ENCODE measurements around the gene MSI2.

The MSI2 gene

DNA sequence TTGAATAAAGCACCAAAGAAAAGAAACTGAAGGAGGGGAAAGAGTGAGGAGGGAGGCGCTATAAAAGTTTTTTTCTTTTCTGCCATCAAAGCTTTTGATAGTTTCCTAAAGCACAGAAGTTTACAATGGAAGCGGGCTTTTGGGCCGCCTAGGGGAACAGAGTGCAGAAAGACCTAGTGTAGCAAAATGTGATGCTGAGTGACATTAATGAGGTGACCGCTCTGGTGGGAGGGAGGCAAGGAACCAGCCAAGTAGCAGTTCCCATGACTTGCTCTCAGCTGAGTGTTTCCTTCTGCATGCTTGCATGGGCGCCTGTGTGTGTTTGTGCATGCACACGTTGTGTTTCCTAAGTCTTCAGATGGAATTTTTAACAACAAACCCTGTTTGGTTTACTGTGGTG is 15.5 kb downstream of the MSI2 start:
- DNase-seq (ENCODE audit: low read depth), result no peak

DNA sequence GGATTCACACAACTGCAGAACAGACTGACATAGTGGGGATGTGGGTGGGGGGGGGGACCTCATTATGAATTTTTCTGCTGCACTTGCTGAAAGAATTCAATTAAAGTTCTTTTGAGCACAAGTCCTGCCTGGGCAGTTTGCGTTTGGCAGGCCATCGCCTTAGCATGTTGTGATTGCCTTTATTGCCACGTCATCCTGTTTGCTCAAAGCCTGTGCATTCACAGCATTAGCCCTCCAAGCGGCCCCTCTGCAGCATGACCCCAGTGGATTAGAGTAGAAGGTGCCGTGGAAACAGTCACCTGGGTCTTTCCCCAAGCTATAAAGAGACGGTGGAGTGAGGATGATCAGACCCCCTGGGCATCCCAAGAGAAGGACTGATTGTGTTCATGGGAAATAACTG is 17.2 kb downstream of the MSI2 start:
- DNase-seq (ENCODE audit: low read depth), result no peak

DNA sequence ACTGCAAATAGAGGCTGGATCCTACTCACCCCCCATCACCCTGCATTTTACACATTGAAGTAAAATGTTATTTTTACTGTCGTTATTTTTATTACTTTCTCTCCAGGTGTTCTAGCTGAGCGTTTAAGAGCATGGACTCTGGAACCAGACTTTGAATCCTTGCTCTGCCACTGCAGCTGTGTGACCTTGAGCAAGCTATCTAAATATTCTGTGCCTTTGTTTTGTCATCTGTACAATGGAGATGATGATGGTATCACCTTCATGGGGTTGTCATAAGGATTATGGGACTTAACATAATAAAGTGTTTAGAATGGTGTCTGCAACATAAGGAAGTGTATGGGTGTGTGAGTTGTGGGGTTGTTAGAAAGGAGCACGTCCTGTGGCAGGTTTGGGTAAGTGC is 17.8 kb downstream of the MSI2 start:
- DNase-seq (ENCODE audit: low read depth), result no peak

DNA sequence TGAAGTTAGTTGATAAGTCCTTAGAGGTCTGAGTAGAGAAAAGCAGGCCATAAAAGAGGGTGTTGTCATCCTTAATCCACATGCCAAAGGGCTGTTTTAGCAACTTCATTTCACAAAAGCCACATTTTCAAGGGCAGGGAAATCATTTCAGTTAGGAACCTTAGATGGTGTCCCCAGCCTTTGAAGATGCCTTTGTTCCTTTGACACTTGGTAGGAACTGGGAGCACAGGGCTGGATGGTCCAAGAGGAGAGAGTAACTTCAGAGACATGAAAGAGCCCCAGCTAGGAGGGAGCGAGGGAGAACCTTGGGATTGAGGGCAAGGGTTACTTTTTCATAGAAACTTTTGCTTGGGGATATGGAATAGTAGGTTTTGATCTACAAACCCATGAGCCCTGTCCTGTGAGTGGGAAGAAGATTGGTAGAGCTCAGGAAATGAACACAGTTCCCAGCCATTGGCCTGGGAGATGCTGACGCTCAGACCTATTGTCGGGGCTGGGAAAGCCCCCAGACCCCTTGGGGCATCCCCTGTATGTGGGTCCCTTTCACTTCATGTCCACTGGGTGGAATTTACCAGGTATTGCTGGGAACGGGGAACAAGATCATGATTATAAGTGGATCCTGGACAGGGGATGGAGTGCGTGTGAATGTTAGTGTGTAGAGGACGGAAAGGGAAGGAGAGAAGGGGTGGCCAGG is 18.9 kb downstream of the MSI2 start:
- no peak for DNase-seq (ENCODE audit: low read depth)

DNA sequence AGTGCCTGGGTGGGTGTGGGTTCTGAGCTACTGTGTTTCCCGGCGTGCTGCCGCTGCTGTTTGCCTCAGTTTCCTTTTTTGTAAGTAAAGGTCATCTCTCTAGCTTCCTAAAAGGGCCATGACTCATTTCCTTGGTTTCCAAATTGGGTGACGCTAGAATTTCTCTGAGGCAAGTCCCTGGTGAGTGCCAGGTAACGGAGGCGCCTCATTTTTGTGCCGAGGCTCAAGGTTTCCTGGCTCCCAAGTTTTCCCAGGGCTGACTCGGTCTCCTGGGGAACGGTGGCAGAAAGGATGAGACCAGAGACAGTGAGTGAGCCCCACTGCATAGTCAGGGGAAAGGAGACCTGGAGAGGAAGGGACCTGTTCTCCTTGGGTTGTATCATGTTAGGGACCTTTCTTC is 20.3 kb downstream of the MSI2 start:
- no peak for DNase-seq (ENCODE audit: low read depth)

DNA sequence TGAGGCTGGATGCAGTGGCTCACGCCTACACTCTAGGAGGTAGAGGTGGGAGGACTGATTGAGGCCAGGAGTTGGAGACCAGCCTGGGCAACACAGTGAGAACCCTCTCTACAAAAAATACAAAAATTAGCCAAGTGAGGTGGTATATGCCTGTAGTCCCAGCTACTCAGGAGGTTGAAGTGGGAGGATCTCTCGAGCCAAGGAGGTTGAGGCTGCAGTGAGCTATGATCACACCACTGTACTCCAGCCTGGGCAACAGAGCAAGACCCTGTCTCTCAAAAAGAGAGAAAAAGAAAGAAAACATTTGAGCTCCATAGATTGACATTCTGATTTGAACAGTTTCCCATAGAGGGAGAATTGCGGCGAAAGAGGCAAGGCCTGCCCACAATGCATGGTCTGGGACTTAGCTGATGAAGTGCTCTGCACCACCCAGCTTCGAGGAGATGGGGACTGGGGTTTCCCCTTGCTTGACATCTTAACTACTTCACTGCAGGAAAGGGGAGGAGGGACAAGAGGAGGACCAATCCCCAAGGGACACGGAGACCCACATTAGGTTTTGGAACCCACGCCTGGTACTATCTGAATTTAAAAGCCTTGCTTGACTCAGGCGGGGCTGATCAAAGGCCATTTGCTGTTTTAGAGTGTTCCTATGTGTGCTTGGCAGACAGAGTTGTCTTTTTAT is 21.7 kb downstream of the MSI2 start:
- DNase-seq (ENCODE audit: low read depth), result no peak

DNA sequence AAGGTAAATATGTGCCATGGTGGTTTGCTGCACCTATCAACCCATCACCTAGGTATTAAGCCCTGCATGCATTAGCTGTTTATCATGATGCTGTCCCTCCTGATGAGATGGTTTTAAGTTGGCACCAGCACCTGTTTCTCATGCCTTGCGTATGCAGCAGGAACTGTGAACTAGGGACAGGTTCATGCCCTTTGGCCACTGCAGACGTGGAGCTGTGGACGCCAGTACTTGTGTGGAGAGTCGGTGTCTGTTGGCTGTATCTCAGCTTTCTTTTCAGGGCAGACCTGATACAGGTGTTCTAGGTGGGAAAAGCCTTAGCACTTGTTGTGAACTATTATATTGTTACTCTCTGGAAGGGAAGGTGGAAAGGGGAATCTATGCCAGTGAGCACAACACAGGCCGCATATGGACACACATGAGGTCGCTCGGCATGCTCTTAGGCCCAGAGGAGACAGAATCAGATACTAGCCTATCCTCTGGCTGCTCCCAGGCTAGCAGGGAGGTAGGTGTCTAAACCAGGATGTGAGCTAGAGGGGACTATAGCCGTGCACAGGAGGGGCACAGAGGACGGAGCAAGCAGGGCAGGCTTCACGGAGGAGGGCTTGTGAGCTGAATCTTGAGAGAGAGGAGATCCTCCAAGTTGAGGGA is 22.5 kb downstream of the MSI2 start:
- DNase-seq (ENCODE audit: low read depth), result no peak

DNA sequence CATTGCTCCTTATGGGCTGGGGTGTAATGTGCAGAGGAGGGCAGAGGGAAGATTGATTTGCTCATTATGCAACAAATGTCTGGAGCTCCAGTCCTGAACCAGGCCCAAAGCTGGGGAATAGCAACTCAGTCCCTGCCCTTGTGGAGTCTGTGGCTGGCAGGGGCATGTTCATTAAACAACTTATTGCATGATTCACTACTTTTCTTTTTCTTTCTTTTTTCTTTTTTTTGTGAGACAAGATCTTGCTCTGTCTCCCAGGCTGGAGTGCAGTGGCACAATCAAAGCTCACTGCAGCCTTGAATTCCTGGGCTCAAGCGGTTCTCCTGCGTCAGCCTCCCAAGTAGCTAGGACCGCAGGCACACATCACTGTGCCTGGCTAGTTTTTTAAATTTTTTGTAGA is 23.1 kb downstream of the MSI2 start:
- DNase-seq (ENCODE audit: low read depth), result no peak

DNA sequence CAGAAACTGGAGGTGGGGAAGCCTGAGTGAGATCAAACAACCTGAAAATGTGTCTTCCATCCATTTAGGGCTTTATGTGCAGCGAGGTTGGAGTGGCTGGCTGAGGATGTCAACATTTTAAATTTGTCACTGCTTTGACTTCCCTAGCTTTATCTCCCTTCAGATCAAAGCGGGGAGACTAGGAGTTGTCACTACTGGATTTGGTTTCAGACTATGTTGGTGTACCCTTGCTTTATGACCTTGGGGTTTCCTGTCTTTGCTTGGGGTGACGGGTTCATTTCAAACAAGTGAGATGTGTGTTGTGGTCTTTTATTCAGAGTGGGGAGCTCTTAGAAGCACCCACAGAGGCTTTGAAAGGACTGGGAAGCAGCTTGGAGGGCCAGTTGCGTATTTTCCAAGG is 25.6 kb downstream of the MSI2 start:
- DNase-seq (ENCODE audit: low read depth), result no peak

DNA sequence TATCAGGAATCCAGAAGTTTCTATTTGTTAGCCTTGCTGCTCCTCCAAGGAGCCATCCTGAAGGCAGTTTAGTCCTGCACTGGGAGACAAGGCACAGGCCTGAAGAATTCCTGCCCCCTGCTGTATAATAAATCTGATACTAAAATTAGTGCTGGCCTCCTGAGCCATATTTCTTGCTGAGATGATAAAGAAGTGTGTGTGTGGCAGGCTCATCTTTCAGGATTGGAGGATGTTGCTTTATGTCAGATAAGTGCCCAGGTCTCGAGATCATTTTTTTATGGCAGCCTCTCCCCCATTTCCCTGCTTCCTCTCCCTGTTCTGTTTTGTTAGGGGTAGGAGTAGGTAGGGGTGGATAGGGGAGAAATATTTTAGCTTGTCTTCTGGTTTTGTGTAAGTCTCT is 26.0 kb downstream of the MSI2 start:
- DNase-seq (ENCODE audit: low read depth), result no peak

DNA sequence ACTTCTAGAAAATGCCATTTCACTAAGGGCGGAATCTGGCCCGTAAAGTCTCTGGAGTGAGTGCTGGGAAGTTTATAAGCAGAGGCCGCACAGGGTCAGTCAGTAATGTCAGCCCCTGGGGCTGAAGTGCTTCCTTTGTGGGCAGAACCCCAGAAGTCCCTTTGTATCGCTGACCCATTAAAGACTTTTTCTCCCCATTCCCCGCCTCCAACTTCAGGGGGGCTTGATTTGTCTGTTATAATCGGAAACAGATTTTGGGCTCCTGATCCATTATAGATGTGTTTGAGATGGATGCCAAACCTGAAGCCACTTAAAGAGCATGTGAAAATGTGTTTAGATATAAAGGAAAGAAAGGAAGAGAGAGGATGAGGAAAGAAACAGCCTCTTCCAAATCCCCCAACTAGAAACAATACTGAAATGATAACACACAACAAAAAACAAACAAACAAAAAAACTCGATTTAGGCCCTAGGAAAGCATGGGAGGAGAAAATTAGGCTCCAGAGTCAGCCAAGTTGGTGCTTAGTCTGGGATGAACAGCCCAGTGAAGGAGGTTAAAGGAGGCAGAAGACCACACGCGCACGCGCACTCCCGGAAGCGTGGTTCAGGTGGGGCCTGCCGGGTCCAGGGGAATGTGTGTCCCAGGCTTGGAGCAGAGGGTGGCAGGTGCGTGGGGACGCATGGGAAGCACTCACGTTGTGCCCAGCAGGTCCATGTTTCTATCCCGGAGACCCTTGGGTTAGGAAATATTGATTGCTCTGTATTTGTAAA is 27.1 kb downstream of the MSI2 start:
- DNase-seq (ENCODE audit: low read depth), result no peak

DNA sequence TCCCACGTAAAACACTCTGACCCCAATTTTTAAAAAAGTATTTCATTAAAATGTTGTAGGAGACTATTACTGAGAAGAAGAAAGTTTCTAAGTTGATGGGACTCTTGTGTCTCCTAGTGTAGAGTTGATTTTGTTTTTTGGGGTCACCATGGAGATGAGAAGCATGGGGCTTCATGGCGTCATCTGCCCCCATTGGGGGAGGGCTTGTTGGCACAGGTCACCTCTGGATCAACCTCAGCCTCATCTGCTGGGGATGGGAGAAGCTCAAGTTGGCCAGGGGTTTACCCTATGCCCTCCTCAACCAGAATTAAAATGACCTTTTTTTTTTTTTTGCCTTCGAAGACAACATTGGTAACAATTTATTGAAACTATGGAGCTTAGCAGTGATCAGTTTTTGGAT is 28.3 kb downstream of the MSI2 start:
- DNase-seq (ENCODE audit: low read depth), result no peak

DNA sequence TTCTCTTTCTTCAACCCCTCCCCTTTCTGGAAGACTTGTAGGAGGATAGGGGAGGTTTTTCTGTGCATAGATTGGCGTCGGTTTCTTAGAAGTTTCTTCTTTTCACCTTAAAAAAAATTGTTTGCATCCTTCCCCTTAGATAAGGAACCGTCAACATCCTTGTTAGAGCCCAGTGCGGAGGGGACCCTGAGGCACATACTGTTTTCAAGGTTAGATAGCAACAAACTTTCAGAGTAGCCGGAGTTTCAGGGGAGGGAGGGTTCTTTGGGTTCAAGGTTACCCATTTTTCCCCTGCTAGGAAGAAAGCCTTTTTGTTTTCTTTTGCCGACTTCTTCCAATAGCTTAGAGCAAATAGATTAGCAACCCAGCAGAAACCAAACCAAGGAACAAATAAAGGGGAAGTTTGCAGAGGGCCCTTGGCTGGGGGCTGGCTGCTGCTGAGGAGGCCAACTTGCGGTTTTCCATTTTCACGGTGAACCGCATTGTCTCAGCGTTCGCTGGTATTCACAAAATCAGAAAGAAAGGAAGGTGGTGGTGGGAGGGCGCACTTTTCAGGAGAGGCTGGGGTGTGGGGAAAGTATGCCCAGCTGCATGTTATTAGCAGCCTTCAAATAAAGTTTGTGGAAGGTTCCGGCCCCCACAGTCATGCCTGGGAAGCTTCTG is 28.8 kb downstream of the MSI2 start:
- DNase-seq (ENCODE audit: low read depth), result no peak

DNA sequence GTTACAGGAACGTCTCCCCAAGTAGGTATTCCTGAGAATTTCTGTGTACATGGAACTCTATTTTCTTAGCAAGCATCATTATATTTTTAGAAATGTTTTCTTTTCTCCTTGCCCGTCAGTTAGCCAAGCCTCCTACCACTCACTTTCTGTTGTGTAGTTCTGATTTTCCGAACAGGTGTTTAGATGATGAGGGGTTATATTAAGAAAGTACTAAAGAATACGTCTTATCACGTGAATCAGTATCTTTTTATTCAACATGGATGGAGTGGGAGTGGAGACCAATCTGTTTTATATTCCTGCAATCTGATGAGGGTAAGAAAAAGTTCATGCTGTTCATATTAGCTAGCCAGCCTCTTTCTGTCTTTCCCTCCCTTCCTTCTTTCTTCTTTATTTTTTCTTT is 29.4 kb downstream of the MSI2 start:
- no peak for DNase-seq (ENCODE audit: low read depth)

DNA sequence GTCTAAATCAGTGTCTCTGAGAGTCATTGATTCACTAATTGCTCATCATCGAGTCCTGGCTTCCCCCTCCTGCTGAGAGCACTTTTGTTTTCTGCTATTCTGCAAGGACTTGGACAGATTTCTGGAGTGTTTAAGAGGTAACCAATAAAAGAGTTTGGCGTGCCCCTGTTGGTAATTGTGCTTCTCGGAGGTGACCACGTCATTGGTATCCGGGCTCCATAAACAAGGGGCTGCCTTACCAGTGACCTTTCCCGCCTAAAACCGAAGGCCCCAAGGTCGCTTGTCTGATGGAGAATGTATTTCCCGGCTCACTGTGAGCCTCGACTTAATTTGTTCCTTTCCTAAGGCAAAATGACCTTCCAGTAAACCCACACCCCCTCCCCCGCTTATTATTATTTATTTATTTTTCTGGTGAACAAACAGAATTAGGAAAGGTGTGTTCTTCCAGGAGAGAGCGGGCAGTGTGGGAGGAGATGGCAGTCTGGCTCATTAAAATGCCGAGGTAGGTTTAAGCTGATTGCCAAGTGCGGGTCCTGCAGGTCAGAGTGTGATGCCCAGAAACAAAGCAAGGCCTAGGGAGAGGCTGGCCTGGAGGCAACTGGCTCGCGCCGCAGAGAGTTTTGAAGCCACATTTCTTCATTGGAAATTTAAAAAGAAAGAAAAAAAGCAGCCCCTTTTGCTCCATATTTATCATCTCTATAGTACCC is 30.2 kb downstream of the MSI2 start:
- no peak for DNase-seq (ENCODE audit: low read depth)

DNA sequence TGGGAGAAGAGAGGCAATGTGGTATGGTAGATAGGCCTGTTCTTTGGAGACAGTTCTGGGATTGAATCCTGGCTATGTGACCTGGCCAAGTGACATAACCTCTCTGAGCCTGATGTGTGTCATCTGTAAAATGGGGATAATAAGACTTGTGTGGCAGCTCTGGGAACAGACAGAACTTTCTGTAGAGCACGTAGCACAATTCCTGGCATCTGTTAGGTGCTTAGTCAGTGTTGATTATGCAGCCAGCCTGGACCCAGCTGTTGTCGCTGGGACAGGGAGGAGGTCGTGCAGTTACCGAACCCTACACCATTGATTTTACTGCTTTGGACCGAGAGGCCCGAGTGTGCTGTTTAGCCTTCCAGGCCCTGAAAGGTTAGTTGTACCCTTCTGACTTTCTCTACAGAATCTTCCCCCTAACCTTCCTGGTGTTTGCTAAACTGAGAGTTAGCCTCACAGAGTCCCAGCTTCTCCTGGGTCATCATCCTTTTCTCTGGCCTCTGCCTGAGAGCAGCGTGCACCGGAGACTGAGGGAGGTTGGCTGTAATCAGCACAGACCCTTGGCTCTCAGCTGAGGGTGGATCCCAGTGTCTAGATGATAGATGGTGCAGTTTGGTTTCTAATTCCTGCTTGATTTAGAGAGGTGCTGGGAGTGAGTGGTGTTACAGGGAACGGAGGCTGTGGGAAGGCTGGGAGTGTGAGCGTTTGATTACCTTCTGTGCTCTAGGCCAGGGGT is 31.9 kb downstream of the MSI2 start:
- no peak for DNase-seq (ENCODE audit: low read depth)

DNA sequence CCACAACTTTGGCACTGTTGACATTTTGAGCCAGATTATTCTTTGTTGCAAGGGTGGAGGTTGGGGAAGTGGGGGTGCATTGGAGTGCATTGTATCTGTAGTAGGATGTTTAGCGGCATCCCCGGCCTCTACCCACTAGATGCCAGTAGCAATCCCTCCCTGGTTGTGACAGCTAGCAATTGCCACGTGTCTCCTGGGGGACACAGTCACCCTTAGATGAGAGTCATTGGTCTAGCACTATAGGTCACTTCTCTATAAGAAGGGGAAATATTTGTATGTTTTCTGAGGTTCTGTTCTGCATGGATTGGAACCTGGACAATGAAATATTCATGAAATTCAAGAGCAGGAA is 32.4 kb downstream of the MSI2 start:
- DNase-seq (ENCODE audit: low read depth), result no peak

DNA sequence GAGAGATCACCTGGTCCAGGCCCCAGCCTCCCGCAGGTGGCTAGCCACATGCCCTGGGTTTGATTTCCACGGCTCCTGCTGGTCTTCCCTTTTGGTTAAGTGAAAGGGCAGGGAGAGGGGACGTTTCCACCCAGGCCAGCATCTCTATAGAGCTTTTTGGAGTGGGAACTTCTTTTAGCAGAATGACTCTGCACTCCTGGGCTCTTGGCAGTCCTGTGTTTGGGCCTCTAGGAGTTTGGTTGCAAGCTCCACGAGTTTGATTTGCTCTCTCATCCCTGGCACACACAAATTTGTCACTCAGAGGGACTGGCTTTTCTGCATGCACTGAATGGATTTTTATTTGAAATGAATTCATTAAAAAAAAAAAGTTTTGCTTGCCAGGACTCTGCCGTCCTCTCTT is 32.8 kb downstream of the MSI2 start:
- no peak for DNase-seq (ENCODE audit: low read depth)

DNA sequence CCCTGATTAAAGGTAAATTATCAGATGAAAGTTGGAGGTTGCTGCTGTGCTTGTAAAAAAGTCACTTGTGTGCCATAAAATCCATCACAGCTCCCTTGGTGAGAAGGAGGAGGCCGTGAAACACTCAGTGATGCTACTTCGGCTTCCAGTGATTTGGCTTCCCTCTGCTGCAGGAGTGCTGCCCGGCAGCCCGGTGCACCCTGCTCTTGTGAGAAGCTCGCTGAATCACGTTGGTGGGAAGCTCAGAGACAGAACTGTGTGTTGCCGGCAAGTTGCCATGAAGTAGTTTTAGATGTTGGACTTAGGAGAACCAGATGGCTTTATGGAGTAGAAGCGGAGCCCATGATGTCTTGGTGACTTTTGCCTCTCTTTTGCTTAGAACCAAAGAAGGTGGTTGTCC is 33.3 kb downstream of the MSI2 start:
- DNase-seq (ENCODE audit: low read depth), result no peak

DNA sequence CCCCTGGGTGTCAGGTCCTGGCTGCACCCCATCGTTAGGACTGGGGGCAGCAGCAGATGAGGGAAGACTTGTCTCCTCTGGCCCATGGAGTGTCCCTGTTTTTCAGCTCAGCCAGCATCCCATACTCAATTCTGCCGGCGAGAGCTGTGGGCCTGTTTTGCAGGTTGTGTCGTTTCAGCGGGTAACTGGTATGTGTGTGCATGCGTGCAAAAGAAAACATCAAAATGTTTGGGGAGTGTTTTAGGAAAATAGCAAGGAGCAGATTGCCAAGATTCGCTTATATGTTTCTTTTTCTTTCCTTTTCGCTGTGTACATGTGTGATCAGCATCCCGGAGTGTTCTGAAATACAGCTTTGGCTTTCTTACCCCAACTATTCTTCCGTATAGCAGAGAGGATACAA is 34.7 kb downstream of the MSI2 start:
- DNase-seq (ENCODE audit: low read depth), result no peak

DNA sequence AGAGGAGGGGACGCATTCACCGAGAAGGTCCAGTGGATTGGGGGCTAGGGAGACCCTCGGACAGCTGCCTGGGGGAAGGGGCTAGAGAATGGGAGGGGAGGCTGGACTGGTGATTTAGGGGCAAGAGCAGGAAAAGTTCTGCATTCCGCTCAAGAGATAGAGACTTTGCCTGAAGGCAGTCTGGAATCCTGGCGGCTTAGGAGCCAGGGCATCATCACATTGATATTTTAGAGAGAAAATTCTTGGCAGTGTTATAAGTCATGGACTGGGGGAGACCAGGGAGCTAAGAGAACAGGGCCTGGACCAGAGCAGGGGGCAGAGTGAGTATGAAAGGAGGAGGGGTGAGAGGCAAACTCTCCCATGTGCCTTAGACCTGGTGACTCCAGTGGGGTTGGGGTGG is 35.8 kb downstream of the MSI2 start:
- no peak for DNase-seq (ENCODE audit: low read depth)
